OCI-M2 (cell line): ENCODE measurements around the gene HRH3.

Source experiments
- DNase-seq: peaks from one replicate; lab custom pipeline; 2025; ENCODE audit not compliant: unreplicated experiment; lab: John Stamatoyannopoulos, UW

Gene HRH3

GRCh38 chr20:62244644-62245108 is 24.6 kb upstream of the HRH3 start:
- DNase-seq, result no peak

GRCh38 chr20:62243906-62244515 is 23.9 kb upstream of the HRH3 start:
- DNase-seq, result no peak

- no peak for DNase-seq
Observed at GRCh38 chr20:62243106-62243505, 23.0 kb upstream of the HRH3 start.

GRCh38 chr20:62242176-62242575 is 22.1 kb upstream of the HRH3 start:
- no peak for DNase-seq

GRCh38 chr20:62241506-62241905 is 21.4 kb upstream of the HRH3 start:
- no peak for DNase-seq

- DNase-seq, result no peak
Observed at GRCh38 chr20:62240020-62240685, 20.1 kb upstream of the HRH3 start.

- DNase-seq, result no peak
Observed at GRCh38 chr20:62239278-62239879, 19.3 kb upstream of the HRH3 start.

GRCh38 chr20:62238569-62239277 is 18.6 kb upstream of the HRH3 start:
- no peak for DNase-seq

- peak; percentile 95 for DNase-seq
Observed at GRCh38 chr20:62237801-62238568, 17.9 kb upstream of the HRH3 start, which contains the start of gene OSBPL2. TSS of gene OSBPL2 (plus strand) at chr20:62238521. CDS start at chr20:62256185, 17,664 bp downstream.

- no peak for DNase-seq
Observed at GRCh38 chr20:62237514-62237800, 17.4 kb upstream of the HRH3 start.

GRCh38 chr20:62236766-62237513 is 16.9 kb upstream of the HRH3 start:
- DNase-seq, result no peak

- no peak for DNase-seq
Observed at GRCh38 chr20:62236200-62236599, 16.1 kb upstream of the HRH3 start.

- no peak for DNase-seq
Observed at GRCh38 chr20:62235777-62236157, 15.7 kb upstream of the HRH3 start.

- no peak for DNase-seq
Observed at GRCh38 chr20:62235001-62235776, 15.1 kb upstream of the HRH3 start.

- DNase-seq, result no peak
Observed at GRCh38 chr20:62234339-62234738, 14.3 kb upstream of the HRH3 start.

- DNase-seq, result no peak
Observed at GRCh38 chr20:62233684-62234083, 13.6 kb upstream of the HRH3 start.

GRCh38 chr20:62232770-62233645 is 12.9 kb upstream of the HRH3 start:
- DNase-seq, result no peak

- DNase-seq, result no peak
Observed at GRCh38 chr20:62232194-62232593, 12.1 kb upstream of the HRH3 start.

- no peak for DNase-seq
Observed at GRCh38 chr20:62231292-62231691, 11.2 kb upstream of the HRH3 start.
